GM18499 (cell line): ENCODE results near the gene PNO1.

Experiments
- ATAC-seq: cut with Tn5 transposase; IDR thresholded peaks from one replicate; pipeline ENCODE4 v1.9.1; 2021; ENCODE audit warnings: moderate number of reproducible peaks; ENCODE audit not compliant: insufficient read depth, unreplicated experiment

PNO1 gene

GRCh38 chr2:68190991-68191731 lies 33.5 kb downstream of the PNO1 start:
- ATAC-seq, result no peak

GRCh38 chr2:68193144-68193543 lies 35.5 kb downstream of the PNO1 start:
- no peak for ATAC-seq

GRCh38 chr2:68193787-68194372 lies 36.2 kb downstream of the PNO1 start:
- ATAC-seq, result no peak

- no peak for ATAC-seq
These were observed 37.4 kb downstream of the PNO1 start for GRCh38 chr2:68195096-68195495.

GRCh38 chr2:68196120-68196716 lies 38.5 kb downstream of the PNO1 start:
- no peak for ATAC-seq

GRCh38 chr2:68200157-68200787 lies 42.6 kb downstream of the PNO1 start:
- no peak for ATAC-seq

- ATAC-seq, result peak; percentile 84
These were observed 45.9 kb downstream of the PNO1 start for GRCh38 chr2:68203587-68203986.

GRCh38 chr2:68206793-68207192 lies 49.1 kb downstream of the PNO1 start:
- ATAC-seq, result no peak

- peak; percentile 79 for ATAC-seq
These were observed 56.7 kb downstream of the PNO1 start for GRCh38 chr2:68214381-68214780.

GRCh38 chr2:68216454-68217310 lies 59.0 kb downstream of the PNO1 start:
- no peak for ATAC-seq

GRCh38 chr2:68217729-68218128 lies 60.0 kb downstream of the PNO1 start:
- no peak for ATAC-seq

GRCh38 chr2:68218343-68218901 lies 60.7 kb downstream of the PNO1 start:
- no peak for ATAC-seq

- ATAC-seq, result no peak
These were observed 64.6 kb downstream of the PNO1 start for GRCh38 chr2:68222287-68222686.

GRCh38 chr2:68223419-68223818 lies 65.7 kb downstream of the PNO1 start:
- no peak for ATAC-seq

- ATAC-seq, result peak; percentile 48
These were observed 67.5 kb downstream of the PNO1 start for GRCh38 chr2:68225119-68225632.
